Gastrocnemius medialis (tissue), 4 donors: Measurements from ENCODE around the gene IKZF2. TPM values are rescaled to one million over a fixed set of nuclear protein-coding genes. Genes with fewer than 3 reads are reported as not detected.
A peak's percentile ranks its signal among the peaks of the same experiment; 100 is the strongest.

ENCODE experiments used
- ATAC-seq, 2 donors: fragments of 150-250 bp; one replicate each; pipeline ENCODE4 v1.9.1; 2016
- DNase-seq, 2 donors: peaks; one replicate each; pipeline ENCODE4 v3.0.0-alpha.2; 2019
- H3K27ac ChIP-seq, 4 donors: fragments of 200-600 bp; sonication (generic); 1 replicate in 1 of 4; 2 replicates in 3 of 4; pipeline ENCODE4 v1.5.1; 2016 to 2018; ENCODE audit warnings: mild to moderate bottlenecking in 2 of 4, moderate library complexity in 1 of 4
- H3K27me3 ChIP-seq, 3 donors: fragments of 200-600 bp; sonication (generic) in 2 of 3; 1 replicate in 1 of 3; 2 replicates in 2 of 3; pipeline versions ENCODE4 v1.5.1 to v1.6.0; 2016 to 2019; ENCODE audit warnings: mild to moderate bottlenecking in 1 of 3, moderate library complexity in 1 of 3
- H3K36me3 ChIP-seq, 2 donors: fragments of 200-600 bp; sonication (generic) in 1 of 2; one replicate each; pipeline ENCODE4 v1.5.1; 2017 to 2018
- H3K4me1 ChIP-seq, 2 donors: fragments of 200-600 bp; sonication (generic) in 1 of 2; one replicate each; pipeline ENCODE4 v1.5.1; 2016 to 2017; ENCODE audit warnings: mild to moderate bottlenecking in 2 of 2
- H3K4me3 ChIP-seq, 4 donors: fragments of 200-600 bp; sonication (generic) in 3 of 4; 1 replicate in 1 of 4; 2 replicates in 3 of 4; pipeline ENCODE4 v1.5.1; 2016 to 2019; ENCODE audit warnings: mild to moderate bottlenecking in 2 of 4
- H3K9me3 ChIP-seq, 3 donors: fragments of 200-600 bp; sonication (generic) in 2 of 3; 1 replicate in 1 of 3; 2 replicates in 2 of 3; pipeline ENCODE4 v1.5.1; 2016 to 2019
- CTCF ChIP-seq, 5 experiments: fragments of 450-650 bp in 3 of 5; fragments of 200-600 bp in 2 of 5; sonication (generic) in 2 of 5; IDR thresholded peaks in 4 of 5; conservative IDR thresholded peaks in 1 of 5; 1 replicate in 4 of 5; 2 replicates in 1 of 5; pipeline ENCODE4 v1.5.1; 2016 to 2019; ENCODE audit warnings: antibody characterized with exemption in 5 of 5, mild to moderate bottlenecking in 3 of 5, moderate library complexity in 3 of 5
- POLR2A ChIP-seq, 2 donors: fragments of 450-650 bp; IDR thresholded peaks; one replicate each; pipeline ENCODE4 v1.6.1; 2017; ENCODE audit warnings: antibody characterized with exemption in 2 of 2, mild to moderate bottlenecking in 2 of 2, moderate library complexity in 2 of 2
- in situ Hi-C, 4 donors: fragments of 200-750 bp; cut with MboI; loops; one replicate each; pipeline versions ENCODE4 v1.15.0 to v1.8.0; 2017; ENCODE audit warnings: low sequenced_read_pairs in 4 of 4
- intact Hi-C: fragments of 100-400 bp; cut with DNase I; formaldehyde crosslinking; loops from one replicate; pipeline ENCODE4 v1.15.1; 2023; ENCODE audit warnings: low total_unique reads
- total RNA-seq, 4 donors: library from RNA; depleted of rRNA; stranded (reverse); fragments of >200 nt; gene quantifications; one replicate each; pipeline versions ENCODE4 v1.1.0 to v1.2.3, GENCODE V29; 2016

IKZF2 gene
- total RNA-seq, 4 donors from 2014 or later, result 4.9 to 15.5 (median 6.0) TPM

DNA sequence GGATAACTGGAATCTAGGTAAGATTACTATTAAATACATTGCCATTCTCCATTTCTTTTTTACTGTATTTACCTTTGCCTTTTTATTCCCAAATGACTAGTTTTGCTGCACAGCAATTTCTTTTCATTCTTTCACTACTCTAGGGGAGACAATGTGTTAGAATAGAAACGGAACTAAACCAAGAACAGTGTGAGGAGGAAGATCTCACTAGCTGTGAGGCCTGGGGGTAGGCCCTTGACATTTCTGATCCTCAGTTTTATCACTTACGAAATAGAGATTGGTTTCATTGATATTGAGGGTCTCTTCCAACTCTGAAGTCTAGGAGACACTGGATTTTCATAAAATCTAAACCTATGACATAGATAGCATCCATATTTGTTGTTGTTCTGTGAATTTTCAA lies 191.1 kb downstream of the IKZF2 start:
- Histone ChIP-seq H3K4me1 (peaks cover 26 to 28% of the 10 kb centered on the region in 2 donors), H3K36me3 (no peaks in the 10 kb centered on the region), H3K27me3 (no peaks in the 10 kb centered on the region), H3K27ac (no peak overlapping the region), H3K9me3 (no peaks in the 10 kb centered on the region), H3K4me3 (no peak overlapping the region)
- in situ Hi-C loops (no loop called here), intact Hi-C loops (no loop called here)
- no peak for TF ChIP-seq CTCF (IDR thresholded peaks at IDR 0.05 in 4 of 5, conservative IDR thresholded peaks at IDR 0.05 in 1 of 5)
- no peak for TF ChIP-seq POLR2A (IDR thresholded peaks at IDR 0.05)
- no peak for ATAC-seq
- DNase-seq, result no peak

DNA sequence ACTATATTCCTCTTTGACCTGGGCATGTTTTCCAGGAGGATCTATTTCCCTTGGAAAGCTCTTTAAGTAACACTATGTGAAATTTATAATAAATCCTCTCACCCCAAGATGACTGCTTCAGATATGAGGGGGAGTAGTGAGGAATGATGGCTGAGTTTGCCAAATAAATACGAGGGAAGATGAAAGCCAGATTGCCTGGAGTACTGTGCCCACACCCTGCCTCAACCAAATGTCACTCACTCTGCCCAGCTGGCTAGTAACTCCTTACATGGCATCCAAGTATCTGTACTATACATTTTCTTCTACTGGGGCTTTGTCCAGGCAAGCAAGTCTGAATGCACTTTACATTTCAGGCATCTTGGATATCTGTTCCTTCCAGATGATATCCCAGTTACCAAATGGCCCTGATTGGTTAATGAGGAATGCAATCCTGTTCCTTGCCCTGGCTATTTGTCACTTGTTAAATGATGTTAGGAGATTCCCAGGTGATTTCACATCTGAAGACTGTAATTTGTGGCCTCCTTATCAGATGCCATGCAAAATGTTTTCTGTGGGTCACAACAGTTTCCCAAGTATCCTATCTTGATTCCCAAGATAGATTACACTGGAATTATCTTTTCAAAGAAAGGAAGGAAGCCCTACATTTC lies 191.8 kb downstream of the IKZF2 start:
- Histone ChIP-seq H3K27me3 (no peaks in the 10 kb centered on the region), H3K4me1 (peaks cover 26 to 28% of the 10 kb centered on the region in 2 donors), H3K9me3 (no peaks in the 10 kb centered on the region), H3K27ac (no peak overlapping the region), H3K36me3 (no peaks in the 10 kb centered on the region), H3K4me3 (no peak overlapping the region)
- intact Hi-C loops (no loop called here), in situ Hi-C loops (no loop called here)
- TF ChIP-seq CTCF (IDR thresholded peaks at IDR 0.05 in 4 of 5, conservative IDR thresholded peaks at IDR 0.05 in 1 of 5) (no peak), POLR2A (IDR thresholded peaks at IDR 0.05) (no peak)
- ATAC-seq (no peak), DNase-seq (no peak)

- ATAC-seq (no peak), DNase-seq (no peak)
- Histone ChIP-seq H3K36me3 (no peaks in the 10 kb centered on the region), H3K9me3 (no peaks in the 10 kb centered on the region), H3K4me3 (no peak overlapping the region), H3K4me1 (peaks cover 26 to 28% of the 10 kb centered on the region in 2 donors), H3K27ac (no peak overlapping the region), H3K27me3 (no peaks in the 10 kb centered on the region)
- intact Hi-C loops (no loop called here), in situ Hi-C loops (no loop called here)
- no peak for TF ChIP-seq POLR2A (IDR thresholded peaks at IDR 0.05)
- TF ChIP-seq CTCF (IDR thresholded peaks at IDR 0.05 in 4 of 5, conservative IDR thresholded peaks at IDR 0.05 in 1 of 5), result no peak
Measured at GRCh38 chr2:212958757-212959295, 192.6 kb downstream of the IKZF2 start.

DNA sequence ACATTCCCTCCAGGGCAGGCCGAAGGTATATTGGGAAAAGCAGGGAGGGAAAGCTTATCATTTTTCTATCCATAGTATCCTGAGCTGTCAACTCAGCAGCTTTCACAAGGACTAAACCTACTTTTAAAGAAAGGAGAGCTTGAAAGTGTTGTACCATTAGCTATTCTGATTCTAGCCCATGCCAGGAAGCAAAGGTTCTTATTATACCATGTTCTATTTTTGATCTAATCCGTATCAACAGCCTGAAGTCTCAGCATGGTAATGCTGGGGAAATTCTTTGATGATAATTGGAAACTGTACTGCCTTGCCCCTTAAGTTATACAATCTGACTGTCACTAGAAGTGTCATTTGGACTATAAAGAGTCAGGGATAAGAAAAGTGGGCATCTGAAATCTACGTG lies 193.3 kb downstream of the IKZF2 start:
- in situ Hi-C loops, result no loop called here
- peak overlapping the region in 1 of 4 donors; percentile 20 for H3K27ac ChIP-seq
- H3K4me3 ChIP-seq, result no peak overlapping the region
- no peak for DNase-seq
- H3K4me1 ChIP-seq, result peaks cover 26 to 28% of the 10 kb centered on the region in 2 donors
- no peak for TF ChIP-seq CTCF (IDR thresholded peaks at IDR 0.05 in 4 of 5, conservative IDR thresholded peaks at IDR 0.05 in 1 of 5)
- TF ChIP-seq POLR2A (IDR thresholded peaks at IDR 0.05), result no peak
- no peaks in the 10 kb centered on the region for H3K36me3 ChIP-seq
- no peak for ATAC-seq
- no peaks in the 10 kb centered on the region for H3K27me3 ChIP-seq
- intact Hi-C loops, result no loop called here
- no peaks in the 10 kb centered on the region for H3K9me3 ChIP-seq
